GM23338 (cell line): ENCODE measurements around the gene SCAMP1. TPM values are rescaled to one million over a fixed set of nuclear protein-coding genes. Genes with fewer than 3 reads are reported as not detected.

Experiments used
- ATAC-seq: fragments of 200-7000 bp; cut with Tn5 transposase; 3 replicates; pipeline ENCODE4 v1.9.1; 2020
- DNase-seq: peaks from one replicate; pipeline ENCODE4 v3.0.0-alpha.2; 2015; ENCODE audit warnings: low spot score
- H2AFZ ChIP-seq: fragments of 200-600 bp; sonication (generic); 2 replicates; pipeline ENCODE4 v1.8.0; 2016; ENCODE audit warnings: antibody characterized with exemption, mild to moderate bottlenecking, moderate library complexity
- H3F3A ChIP-seq: fragments of 200-600 bp; sonication (generic); replicated peaks from 2 replicates; pipeline ENCODE4 v1.8.0; 2017; ENCODE audit warnings: antibody characterized with exemption, mixed run types, low read depth
- H3K27ac ChIP-seq: fragments of 200-600 bp; sonication (generic); 2 replicates; pipeline ENCODE4 v1.6.1; 2016; ENCODE audit warnings: low read depth
- H3K27me3 ChIP-seq: fragments of 200-600 bp; sonication (generic); 2 replicates; pipeline ENCODE4 v1.8.0; 2016; ENCODE audit warnings: mild to moderate bottlenecking, mixed run types, moderate library complexity; ENCODE audit not compliant: insufficient read depth
- H3K36me3 ChIP-seq: fragments of 200-600 bp; sonication (generic); 2 replicates; pipeline ENCODE4 v1.8.0; 2016; ENCODE audit warnings: mild to moderate bottlenecking; ENCODE audit not compliant: insufficient read depth
- H3K4me1 ChIP-seq: fragments of 200-600 bp; sonication (generic); 2 replicates; pipeline ENCODE4 v1.8.0; 2016; ENCODE audit warnings: mild to moderate bottlenecking, moderate library complexity; ENCODE audit not compliant: insufficient read depth
- H3K4me2 ChIP-seq: fragments of 200-600 bp; sonication (generic); 2 replicates; pipeline ENCODE4 v1.7.1; 2017; ENCODE audit warnings: mixed run types
- H3K4me3 ChIP-seq: fragments of 200-600 bp; sonication (generic); 2 replicates; pipeline ENCODE4 v1.6.1; 2016; ENCODE audit warnings: mixed run types
- H3K79me2 ChIP-seq: fragments of 200-600 bp; sonication (generic); replicated peaks from 2 replicates; pipeline ENCODE4 v1.8.0; 2017; ENCODE audit warnings: mild to moderate bottlenecking; ENCODE audit not compliant: insufficient read depth
- H3K9me2 ChIP-seq: fragments of 200-600 bp; sonication (generic); 2 replicates; pipeline ENCODE4 v1.8.0; 2017; ENCODE audit not compliant: insufficient read depth
- H4K20me1 ChIP-seq: fragments of 200-600 bp; sonication (generic); replicated peaks from 2 replicates; pipeline ENCODE4 v1.8.0; 2017; ENCODE audit warnings: mild to moderate bottlenecking; ENCODE audit not compliant: insufficient read depth
- H3K27ac Mint-ChIP-seq: 2 replicates; pipeline ENCODE4 v1.8.0; 2020; ENCODE audit warnings: inconsistent platforms, mild to moderate bottlenecking, moderate library complexity, mixed read lengths
- H3K27me3 Mint-ChIP-seq: 3 replicates; pipeline ENCODE4 v1.8.0; 2022; ENCODE audit warnings: low read depth, mild to moderate bottlenecking, moderate library complexity, mixed read lengths, inconsistent platforms; ENCODE audit not compliant: insufficient read depth, poor library complexity
- H3K36me3 Mint-ChIP-seq: 3 replicates; pipeline ENCODE4 v1.8.0; 2021; ENCODE audit warnings: low read depth, mild to moderate bottlenecking, inconsistent platforms, moderate library complexity, mixed read lengths
- H3K4me1 Mint-ChIP-seq: 3 replicates; pipeline ENCODE4 v1.8.0; 2020; ENCODE audit warnings: mild to moderate bottlenecking, inconsistent platforms, mixed read lengths
- H3K4me3 Mint-ChIP-seq: 3 replicates; pipeline ENCODE4 v1.8.0; 2021; ENCODE audit warnings: moderate library complexity, mild to moderate bottlenecking, inconsistent platforms, mixed read lengths
- H3K9me3 Mint-ChIP-seq: 3 replicates; pipeline ENCODE4 v1.8.0; 2020; ENCODE audit warnings: moderate library complexity, mild to moderate bottlenecking, inconsistent platforms, mixed read lengths
- CREB1 ChIP-seq: fragments of 250-450 bp; sonication (Bioruptor Pico); IDR thresholded peaks from 2 replicates; pipeline ENCODE4 v1.5.0; 2020; ENCODE audit warnings: low read depth, mild to moderate bottlenecking, moderate library complexity
- CTCF ChIP-seq, 2 experiments: fragments of 200-600 bp in 1 of 2; sonication (generic) in 1 of 2; conservative IDR thresholded peaks; 2 replicates each; pipeline versions ENCODE4 v1.5.1 to v1.6.1; 2016 to 2017; ENCODE audit warnings: antibody characterized with exemption in 2 of 2, low read depth in 2 of 2, mild to moderate bottlenecking in 2 of 2, moderate library complexity in 1 of 2
- EZH2 ChIP-seq: fragments of 200-600 bp; sonication (generic); IDR thresholded peaks from one replicate; pipeline ENCODE4 v1.8.0; 2017; ENCODE audit warnings: antibody characterized with exemption, mild to moderate bottlenecking, low read depth; ENCODE audit not compliant: unreplicated experiment
- EZH2phosphoT487 ChIP-seq: fragments of 200-600 bp; sonication (generic); IDR thresholded peaks from one replicate; pipeline ENCODE4 v1.8.1; 2018; ENCODE audit warnings: antibody characterized with exemption; ENCODE audit not compliant: unreplicated experiment
- JUNB ChIP-seq: IDR thresholded peaks from one replicate; pipeline ENCODE4 v1.6.1; 2016; ENCODE audit warnings: antibody characterized with exemption; ENCODE audit not compliant: unreplicated experiment
- NANOG ChIP-seq: IDR thresholded peaks from 2 replicates; pipeline ENCODE4 v1.6.1; 2016; ENCODE audit warnings: antibody characterized with exemption, borderline replicate concordance
- POLR2AphosphoS5 ChIP-seq: IDR thresholded peaks from 2 replicates; pipeline ENCODE4 v1.6.1; 2016; ENCODE audit warnings: antibody characterized with exemption, low read depth
- STAT1 ChIP-seq: IDR thresholded peaks from one replicate; pipeline ENCODE4 v1.6.1; 2016; ENCODE audit warnings: antibody characterized with exemption; ENCODE audit not compliant: unreplicated experiment
- ZNF114 ChIP-seq: fragments of 250-450 bp; sonication (Bioruptor Pico); IDR thresholded peaks from 2 replicates; pipeline ENCODE4 v1.5.0; 2020; ENCODE audit warnings: mild to moderate bottlenecking, moderate library complexity
- ZNF331 ChIP-seq: fragments of 250-450 bp; sonication (Bioruptor Pico); IDR thresholded peaks from 2 replicates; pipeline ENCODE4 v1.5.0; 2020; ENCODE audit warnings: low read depth, mild to moderate bottlenecking, moderate library complexity
- polyA plus RNA-seq: library from polyadenylated mRNA; unstranded; fragments of >200 nt; fragmentation: Nextera tagmentation; extraction: Ambion mirVana; gene quantifications from 2 replicates; pipeline ENCODE4 v1.2.1, GENCODE V29; 2016
- total RNA-seq: library from RNA; depleted of rRNA; stranded (reverse); fragments of >200 nt; shearing (Covaris generic); gene quantifications from 2 replicates; pipeline ENCODE4 v1.2.3, GENCODE V29; 2014
- TF ChIP-seq, protein P1 (sequence below): IDR thresholded peaks from 2 replicates; pipeline ENCODE4 v1.6.1; 2016; ENCODE audit warnings: antibody characterized with exemption
- TF ChIP-seq, protein P2 (sequence below): IDR thresholded peaks from one replicate; pipeline ENCODE4 v1.6.1; 2018; ENCODE audit warnings: antibody characterized with exemption; ENCODE audit not compliant: unreplicated experiment
- TF ChIP-seq, protein P3 (sequence below): fragments of 250-450 bp; sonication (Bioruptor Pico); IDR thresholded peaks from 2 replicates; pipeline ENCODE4 v1.5.0; 2020; ENCODE audit warnings: mild to moderate bottlenecking, moderate library complexity

The SCAMP1 gene
- total and polyA plus RNA-seq, 2 experiments from 2014 or later, result 26.8 to 53.9 TPM

- ATAC-seq, result peak; percentile 51
- Histone ChIP-seq H3K27me3 (no peaks in the 10 kb centered on the region), H3K27ac (no peak overlapping the region), H3F3A (no peaks in the 10 kb centered on the region), H3K79me2 (peaks cover 42% of the 10 kb centered on the region), H3K36me3 (no peaks in the 10 kb centered on the region), H3K4me1 (peaks cover 12% of the 10 kb centered on the region), H4K20me1 (peaks cover 11% of the 10 kb centered on the region), H3K4me3 (no peak overlapping the region), H2AFZ (no peak overlapping the region), H3K9me2 (0 out of 2 replicates have a peak, but pooled peaks cover 4% of the 10 kb centered on the region), H3K4me2 (no peak overlapping the region)
- Mint-ChIP-seq H3K9me3 (no peaks in the 10 kb centered on the region), H3K4me3 (no peak overlapping the region), H3K27me3 (no peaks in the 10 kb centered on the region), H3K27ac (peak overlapping the region; percentile 92), H3K4me1 (peaks cover 36% of the 10 kb centered on the region), H3K36me3 (no peaks in the 10 kb centered on the region; the same call in 2 of the 3 replicates)
- DNase-seq, result peak; percentile 62
- TF ChIP-seq NANOG (no peak), POLR2AphosphoS5 (no peak), ZNF114 (no peak), CTCF (conservative IDR thresholded peaks at IDR 0.05; ENCODE audit: low read depth in 2 of 2) (no peak), STAT1 (no peak), ZNF331 (CRISPR knock-in tag) (no peak), JUNB (no peak), EZH2 (no peak), EZH2phosphoT487 (no peak), CREB1 (CRISPR knock-in tag) (no peak)
- TF ChIP-seq, protein P1, sequence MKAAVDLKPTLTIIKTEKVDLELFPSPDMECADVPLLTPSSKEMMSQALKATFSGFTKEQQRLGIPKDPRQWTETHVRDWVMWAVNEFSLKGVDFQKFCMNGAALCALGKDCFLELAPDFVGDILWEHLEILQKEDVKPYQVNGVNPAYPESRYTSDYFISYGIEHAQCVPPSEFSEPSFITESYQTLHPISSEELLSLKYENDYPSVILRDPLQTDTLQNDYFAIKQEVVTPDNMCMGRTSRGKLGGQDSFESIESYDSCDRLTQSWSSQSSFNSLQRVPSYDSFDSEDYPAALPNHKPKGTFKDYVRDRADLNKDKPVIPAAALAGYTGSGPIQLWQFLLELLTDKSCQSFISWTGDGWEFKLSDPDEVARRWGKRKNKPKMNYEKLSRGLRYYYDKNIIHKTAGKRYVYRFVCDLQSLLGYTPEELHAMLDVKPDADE, result no peak
- TF ChIP-seq, protein P2, sequence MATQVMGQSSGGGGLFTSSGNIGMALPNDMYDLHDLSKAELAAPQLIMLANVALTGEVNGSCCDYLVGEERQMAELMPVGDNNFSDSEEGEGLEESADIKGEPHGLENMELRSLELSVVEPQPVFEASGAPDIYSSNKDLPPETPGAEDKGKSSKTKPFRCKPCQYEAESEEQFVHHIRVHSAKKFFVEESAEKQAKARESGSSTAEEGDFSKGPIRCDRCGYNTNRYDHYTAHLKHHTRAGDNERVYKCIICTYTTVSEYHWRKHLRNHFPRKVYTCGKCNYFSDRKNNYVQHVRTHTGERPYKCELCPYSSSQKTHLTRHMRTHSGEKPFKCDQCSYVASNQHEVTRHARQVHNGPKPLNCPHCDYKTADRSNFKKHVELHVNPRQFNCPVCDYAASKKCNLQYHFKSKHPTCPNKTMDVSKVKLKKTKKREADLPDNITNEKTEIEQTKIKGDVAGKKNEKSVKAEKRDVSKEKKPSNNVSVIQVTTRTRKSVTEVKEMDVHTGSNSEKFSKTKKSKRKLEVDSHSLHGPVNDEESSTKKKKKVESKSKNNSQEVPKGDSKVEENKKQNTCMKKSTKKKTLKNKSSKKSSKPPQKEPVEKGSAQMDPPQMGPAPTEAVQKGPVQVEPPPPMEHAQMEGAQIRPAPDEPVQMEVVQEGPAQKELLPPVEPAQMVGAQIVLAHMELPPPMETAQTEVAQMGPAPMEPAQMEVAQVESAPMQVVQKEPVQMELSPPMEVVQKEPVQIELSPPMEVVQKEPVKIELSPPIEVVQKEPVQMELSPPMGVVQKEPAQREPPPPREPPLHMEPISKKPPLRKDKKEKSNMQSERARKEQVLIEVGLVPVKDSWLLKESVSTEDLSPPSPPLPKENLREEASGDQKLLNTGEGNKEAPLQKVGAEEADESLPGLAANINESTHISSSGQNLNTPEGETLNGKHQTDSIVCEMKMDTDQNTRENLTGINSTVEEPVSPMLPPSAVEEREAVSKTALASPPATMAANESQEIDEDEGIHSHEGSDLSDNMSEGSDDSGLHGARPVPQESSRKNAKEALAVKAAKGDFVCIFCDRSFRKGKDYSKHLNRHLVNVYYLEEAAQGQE, result no peak
- TF ChIP-seq, protein P3, sequence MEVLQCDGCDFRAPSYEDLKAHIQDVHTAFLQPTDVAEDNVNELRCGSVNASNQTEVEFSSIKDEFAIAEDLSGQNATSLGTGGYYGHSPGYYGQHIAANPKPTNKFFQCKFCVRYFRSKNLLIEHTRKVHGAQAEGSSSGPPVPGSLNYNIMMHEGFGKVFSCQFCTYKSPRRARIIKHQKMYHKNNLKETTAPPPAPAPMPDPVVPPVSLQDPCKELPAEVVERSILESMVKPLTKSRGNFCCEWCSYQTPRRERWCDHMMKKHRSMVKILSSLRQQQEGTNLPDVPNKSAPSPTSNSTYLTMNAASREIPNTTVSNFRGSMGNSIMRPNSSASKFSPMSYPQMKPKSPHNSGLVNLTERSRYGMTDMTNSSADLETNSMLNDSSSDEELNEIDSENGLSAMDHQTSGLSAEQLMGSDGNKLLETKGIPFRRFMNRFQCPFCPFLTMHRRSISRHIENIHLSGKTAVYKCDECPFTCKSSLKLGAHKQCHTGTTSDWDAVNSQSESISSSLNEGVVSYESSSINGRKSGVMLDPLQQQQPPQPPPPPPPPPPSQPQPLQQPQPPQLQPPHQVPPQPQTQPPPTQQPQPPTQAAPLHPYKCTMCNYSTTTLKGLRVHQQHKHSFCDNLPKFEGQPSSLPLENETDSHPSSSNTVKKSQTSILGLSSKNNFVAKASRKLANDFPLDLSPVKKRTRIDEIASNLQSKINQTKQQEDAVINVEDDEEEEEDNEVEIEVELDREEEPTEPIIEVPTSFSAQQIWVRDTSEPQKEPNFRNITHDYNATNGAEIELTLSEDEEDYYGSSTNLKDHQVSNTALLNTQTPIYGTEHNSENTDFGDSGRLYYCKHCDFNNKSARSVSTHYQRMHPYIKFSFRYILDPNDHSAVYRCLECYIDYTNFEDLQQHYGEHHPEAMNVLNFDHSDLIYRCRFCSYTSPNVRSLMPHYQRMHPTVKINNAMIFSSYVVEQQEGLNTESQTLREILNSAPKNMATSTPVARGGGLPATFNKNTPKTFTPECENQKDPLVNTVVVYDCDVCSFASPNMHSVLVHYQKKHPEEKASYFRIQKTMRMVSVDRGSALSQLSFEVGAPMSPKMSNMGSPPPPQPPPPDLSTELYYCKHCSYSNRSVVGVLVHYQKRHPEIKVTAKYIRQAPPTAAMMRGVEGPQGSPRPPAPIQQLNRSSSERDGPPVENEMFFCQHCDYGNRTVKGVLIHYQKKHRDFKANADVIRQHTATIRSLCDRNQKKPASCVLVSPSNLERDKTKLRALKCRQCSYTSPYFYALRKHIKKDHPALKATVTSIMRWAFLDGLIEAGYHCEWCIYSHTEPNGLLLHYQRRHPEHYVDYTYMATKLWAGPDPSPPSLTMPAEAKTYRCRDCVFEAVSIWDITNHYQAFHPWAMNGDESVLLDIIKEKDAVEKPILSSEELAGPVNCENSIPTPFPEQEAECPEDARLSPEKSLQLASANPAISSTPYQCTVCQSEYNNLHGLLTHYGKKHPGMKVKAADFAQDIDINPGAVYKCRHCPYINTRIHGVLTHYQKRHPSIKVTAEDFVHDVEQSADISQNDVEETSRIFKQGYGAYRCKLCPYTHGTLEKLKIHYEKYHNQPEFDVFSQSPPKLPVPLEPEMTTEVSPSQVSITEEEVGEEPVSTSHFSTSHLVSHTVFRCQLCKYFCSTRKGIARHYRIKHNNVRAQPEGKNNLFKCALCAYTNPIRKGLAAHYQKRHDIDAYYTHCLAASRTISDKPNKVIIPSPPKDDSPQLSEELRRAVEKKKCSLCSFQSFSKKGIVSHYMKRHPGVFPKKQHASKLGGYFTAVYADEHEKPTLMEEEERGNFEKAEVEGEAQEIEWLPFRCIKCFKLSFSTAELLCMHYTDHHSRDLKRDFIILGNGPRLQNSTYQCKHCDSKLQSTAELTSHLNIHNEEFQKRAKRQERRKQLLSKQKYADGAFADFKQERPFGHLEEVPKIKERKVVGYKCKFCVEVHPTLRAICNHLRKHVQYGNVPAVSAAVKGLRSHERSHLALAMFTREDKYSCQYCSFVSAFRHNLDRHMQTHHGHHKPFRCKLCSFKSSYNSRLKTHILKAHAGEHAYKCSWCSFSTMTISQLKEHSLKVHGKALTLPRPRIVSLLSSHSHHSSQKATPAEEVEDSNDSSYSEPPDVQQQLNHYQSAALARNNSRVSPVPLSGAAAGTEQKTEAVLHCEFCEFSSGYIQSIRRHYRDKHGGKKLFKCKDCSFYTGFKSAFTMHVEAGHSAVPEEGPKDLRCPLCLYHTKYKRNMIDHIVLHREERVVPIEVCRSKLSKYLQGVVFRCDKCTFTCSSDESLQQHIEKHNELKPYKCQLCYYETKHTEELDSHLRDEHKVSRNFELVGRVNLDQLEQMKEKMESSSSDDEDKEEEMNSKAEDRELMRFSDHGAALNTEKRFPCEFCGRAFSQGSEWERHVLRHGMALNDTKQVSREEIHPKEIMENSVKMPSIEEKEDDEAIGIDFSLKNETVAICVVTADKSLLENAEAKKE, result no peak
Observed at GRCh38 chr5:78527054-78527859, 166.8 kb downstream of the SCAMP1 start.
